Ramos (cell line): ENCODE measurements around the gene ADARB1.
"Not testable (repeated sequence)": the region's sequence is repeated elsewhere in the genome, so short reads cannot be mapped to it uniquely, and the experiment has no call there.

Experiments
- in situ Hi-C: fragments of 300-500 bp; cut with MboI; formaldehyde crosslinking; loops from one replicate; pipeline ENCODE4 v1.14.3; 2022; ENCODE audit warnings: low sequenced_read_pairs; ENCODE audit not compliant: unreplicated experiment

Gene ADARB1

GRCh38 chr21:45126983-45127382 is 52.6 kb downstream of the ADARB1 start:
- in situ Hi-C loops, result loop anchor here (5.0 to 10.0 kb wide), 2 partner anchors 180 to 242 kb away; no protein-coding TSS in a partner anchor

- in situ Hi-C loops, result loop anchor here (5.0 to 10.0 kb wide), 2 partner anchors 181 to 243 kb away; no protein-coding TSS in a partner anchor
These were observed 53.6 kb downstream of the ADARB1 start for GRCh38 chr21:45127937-45128336.

- in situ Hi-C loops, result loop anchor here (5.0 to 10.0 kb wide), 2 partner anchors 181 to 244 kb away; no protein-coding TSS in a partner anchor
These were observed 54.3 kb downstream of the ADARB1 start for GRCh38 chr21:45128613-45129188.

GRCh38 chr21:45129189-45129923 is 55.0 kb downstream of the ADARB1 start:
- in situ Hi-C loops, result loop anchor here (5.0 to 10.0 kb wide), 2 partner anchors 182 to 245 kb away; no protein-coding TSS in a partner anchor

GRCh38 chr21:45130324-45130774 is 56.0 kb downstream of the ADARB1 start:
- in situ Hi-C loops, result no loop called here

- in situ Hi-C loops, result no loop called here
These were observed 57.2 kb downstream of the ADARB1 start for GRCh38 chr21:45131537-45131999.

GRCh38 chr21:45132841-45133573 is 58.6 kb downstream of the ADARB1 start:
- in situ Hi-C loops, result no loop called here

GRCh38 chr21:45133574-45134278 is 59.3 kb downstream of the ADARB1 start:
- in situ Hi-C loops, result not testable (repeated sequence)

- in situ Hi-C loops, result no loop called here
These were observed 60.1 kb downstream of the ADARB1 start for GRCh38 chr21:45134279-45135076.

- in situ Hi-C loops, result no loop called here
These were observed 60.7 kb downstream of the ADARB1 start for GRCh38 chr21:45135122-45135521.

GRCh38 chr21:45135868-45136267 is 61.5 kb downstream of the ADARB1 start:
- in situ Hi-C loops, result no loop called here

- in situ Hi-C loops, result no loop called here
These were observed 62.1 kb downstream of the ADARB1 start for GRCh38 chr21:45136500-45136899.

GRCh38 chr21:45136927-45137611 is 62.7 kb downstream of the ADARB1 start:
- in situ Hi-C loops, result no loop called here

GRCh38 chr21:45137612-45137937 is 63.2 kb downstream of the ADARB1 start:
- in situ Hi-C loops, result no loop called here

GRCh38 chr21:45138199-45139002 is 64.0 kb downstream of the ADARB1 start:
- in situ Hi-C loops, result no loop called here

GRCh38 chr21:45139003-45139360 is 64.6 kb downstream of the ADARB1 start:
- in situ Hi-C loops, result not testable (repeated sequence)

- in situ Hi-C loops, result no loop called here
These were observed 65.1 kb downstream of the ADARB1 start for GRCh38 chr21:45139473-45139872.

- in situ Hi-C loops, result loop anchor here (10.0 kb wide), 1 partner anchor 304 kb away; no protein-coding TSS in a partner anchor
These were observed 66.1 kb downstream of the ADARB1 start for GRCh38 chr21:45140346-45140940.
